Loucy (cell line): ENCODE measurements around the gene ZNF76.

Source experiments
- H2AFZ ChIP-seq: fragments of 200-600 bp; sonication (generic); 2 replicates; pipeline ENCODE4 v1.6.0; 2016; ENCODE audit warnings: antibody characterized with exemption, mild to moderate bottlenecking, low read length, moderate library complexity
- H3F3A ChIP-seq: fragments of 200-600 bp; 2 replicates; pipeline ENCODE4 v1.6.0; 2016; ENCODE audit warnings: antibody characterized with exemption, low read depth, mild to moderate bottlenecking
- H3K27me3 ChIP-seq: fragments of 200-600 bp; sonication (generic); 2 replicates; pipeline ENCODE4 v1.6.1; 2014; ENCODE audit warnings: low read length, mild to moderate bottlenecking; ENCODE audit not compliant: insufficient read depth, poor library complexity, severe bottlenecking
- H3K36me3 ChIP-seq: fragments of 200-600 bp; sonication (generic); 2 replicates; pipeline ENCODE4 v1.6.1; 2016; ENCODE audit warnings: low read length; ENCODE audit not compliant: insufficient read depth
- H3K4me1 ChIP-seq: fragments of 200-600 bp; sonication (generic); 2 replicates; pipeline ENCODE4 v1.5.1; 2014; ENCODE audit warnings: low read length, mild to moderate bottlenecking; ENCODE audit not compliant: insufficient read depth, poor library complexity, severe bottlenecking
- H3K4me2 ChIP-seq: fragments of 200-600 bp; sonication (generic); 2 replicates; pipeline ENCODE4 v1.6.0; 2014; ENCODE audit warnings: antibody characterized with exemption, low read length, low read depth, mild to moderate bottlenecking; ENCODE audit not compliant: poor library complexity, severe bottlenecking
- H3K4me3 ChIP-seq: fragments of 200-600 bp; sonication (generic); 2 replicates; pipeline ENCODE4 v1.5.1; 2014; ENCODE audit warnings: low read length, mild to moderate bottlenecking, mixed read lengths; ENCODE audit not compliant: poor library complexity, severe bottlenecking
- H3K79me2 ChIP-seq: fragments of 200-600 bp; sonication (generic); 2 replicates; pipeline ENCODE4 v1.6.1; 2014; ENCODE audit warnings: low read length; ENCODE audit not compliant: insufficient read depth
- H3K9ac ChIP-seq: fragments of 200-600 bp; sonication (generic); 2 replicates; pipeline ENCODE4 v1.6.0; 2014; ENCODE audit warnings: mild to moderate bottlenecking, low read depth, low read length, moderate library complexity; ENCODE audit not compliant: poor library complexity, severe bottlenecking
- H3K9me2 ChIP-seq: fragments of 200-600 bp; sonication (generic); replicated peaks from 2 replicates; pipeline ENCODE4 v1.6.1; 2016; ENCODE audit warnings: low read depth, low read length, mixed read lengths
- H3K9me3 ChIP-seq: fragments of 200-600 bp; sonication (generic); 2 replicates; pipeline ENCODE4 v1.6.1; 2014; ENCODE audit warnings: mild to moderate bottlenecking, antibody characterized with exemption, low read length, low read depth; ENCODE audit not compliant: insufficient read depth
- H4K20me1 ChIP-seq: fragments of 200-600 bp; sonication (generic); 2 replicates; pipeline ENCODE4 v1.6.0; 2014; ENCODE audit warnings: antibody characterized with exemption, low read length, mild to moderate bottlenecking; ENCODE audit not compliant: insufficient read depth, poor library complexity, severe bottlenecking
- EZH2phosphoT487 ChIP-seq: fragments of 200-600 bp; IDR thresholded peaks from 2 replicates; pipeline ENCODE4 v1.6.1; 2018; ENCODE audit warnings: antibody characterized with exemption, mild to moderate bottlenecking, moderate library complexity, borderline replicate concordance
- TF ChIP-seq, protein P1 (sequence below): fragments of 200-600 bp; sonication (generic); conservative IDR thresholded peaks from 2 replicates; pipeline ENCODE4 v1.5.1; 2014; ENCODE audit warnings: mild to moderate bottlenecking, antibody characterized with exemption, low read length

Gene ZNF76

DNA sequence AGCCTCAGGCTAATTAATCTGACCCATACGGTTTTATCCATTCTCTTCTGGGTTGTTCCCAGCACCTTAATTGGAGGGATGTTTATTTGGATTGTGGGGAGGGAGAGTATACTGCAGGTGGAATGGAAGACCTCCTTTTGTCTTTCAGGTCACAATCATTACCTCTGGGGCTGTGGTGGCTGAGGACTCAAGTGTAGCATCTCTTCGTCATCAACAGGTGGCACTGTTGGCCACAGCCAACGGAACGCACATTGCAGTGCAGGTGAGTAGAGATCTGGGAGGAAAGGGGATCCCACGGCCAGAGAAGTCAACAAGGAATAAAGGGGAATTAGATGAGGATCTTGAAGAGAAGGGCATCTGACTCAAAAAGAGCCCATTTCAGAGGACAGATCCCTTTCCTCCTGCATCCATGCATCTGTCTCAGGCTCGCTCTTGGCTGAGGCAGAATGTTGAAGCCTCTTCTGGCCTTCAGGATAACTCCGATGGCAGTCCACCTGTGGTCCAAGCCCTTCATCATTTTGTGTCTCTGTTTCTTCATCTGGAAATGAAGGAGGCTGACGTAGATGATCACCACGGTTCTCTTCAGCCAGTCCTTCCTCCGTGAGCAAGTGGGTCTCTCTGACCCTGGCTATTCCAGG, 34.9 kb downstream of the ZNF76 start:
- TF ChIP-seq EZH2phosphoT487, result no peak
- TF ChIP-seq, protein P1, sequence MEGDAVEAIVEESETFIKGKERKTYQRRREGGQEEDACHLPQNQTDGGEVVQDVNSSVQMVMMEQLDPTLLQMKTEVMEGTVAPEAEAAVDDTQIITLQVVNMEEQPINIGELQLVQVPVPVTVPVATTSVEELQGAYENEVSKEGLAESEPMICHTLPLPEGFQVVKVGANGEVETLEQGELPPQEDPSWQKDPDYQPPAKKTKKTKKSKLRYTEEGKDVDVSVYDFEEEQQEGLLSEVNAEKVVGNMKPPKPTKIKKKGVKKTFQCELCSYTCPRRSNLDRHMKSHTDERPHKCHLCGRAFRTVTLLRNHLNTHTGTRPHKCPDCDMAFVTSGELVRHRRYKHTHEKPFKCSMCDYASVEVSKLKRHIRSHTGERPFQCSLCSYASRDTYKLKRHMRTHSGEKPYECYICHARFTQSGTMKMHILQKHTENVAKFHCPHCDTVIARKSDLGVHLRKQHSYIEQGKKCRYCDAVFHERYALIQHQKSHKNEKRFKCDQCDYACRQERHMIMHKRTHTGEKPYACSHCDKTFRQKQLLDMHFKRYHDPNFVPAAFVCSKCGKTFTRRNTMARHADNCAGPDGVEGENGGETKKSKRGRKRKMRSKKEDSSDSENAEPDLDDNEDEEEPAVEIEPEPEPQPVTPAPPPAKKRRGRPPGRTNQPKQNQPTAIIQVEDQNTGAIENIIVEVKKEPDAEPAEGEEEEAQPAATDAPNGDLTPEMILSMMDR, result peak; percentile 96
- Histone ChIP-seq H3K4me3 (no peak overlapping the region), H3K9ac (peak overlapping the region; percentile 98), H3K9me2 (no peaks in the 10 kb centered on the region), H2AFZ (no peak overlapping the region), H3K36me3 (peaks cover 17% of the 10 kb centered on the region; the same call in 1 of the 2 replicates), H3K4me1 (peaks cover 44% of the 10 kb centered on the region), H3K4me2 (no peak overlapping the region), H3K27me3 (no peaks in the 10 kb centered on the region), H4K20me1 (no peaks in the 10 kb centered on the region), H3F3A (no peaks in the 10 kb centered on the region), H3K9me3 (no peaks in the 10 kb centered on the region), H3K79me2 (peaks cover 18% of the 10 kb centered on the region)

DNA sequence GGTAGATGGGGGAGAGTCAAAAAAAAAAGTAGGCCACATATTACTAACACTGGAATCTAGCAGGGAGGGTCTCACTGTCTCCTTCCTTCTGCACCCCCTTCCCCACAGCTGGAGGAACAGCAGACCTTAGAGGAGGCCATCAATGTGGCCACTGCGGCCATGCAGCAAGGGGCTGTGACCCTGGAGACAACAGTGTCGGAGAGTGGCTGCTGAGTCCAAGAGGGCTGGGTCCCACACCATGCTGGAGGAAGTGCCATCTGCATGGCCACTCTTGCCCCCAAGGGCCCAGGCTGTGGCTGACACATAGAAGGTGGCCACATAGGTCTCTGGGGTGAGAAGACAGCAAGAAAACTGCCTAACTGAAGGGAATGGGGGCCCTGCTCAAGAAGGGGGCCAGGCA, 35.5 kb downstream of the ZNF76 start:
- no peaks in the 10 kb centered on the region for H3K27me3 ChIP-seq
- H3K4me1 ChIP-seq, result peaks cover 50% of the 10 kb centered on the region
- no peak for TF ChIP-seq EZH2phosphoT487
- TF ChIP-seq, protein P1, result no peak
- H4K20me1 ChIP-seq, result peaks cover 3% of the 10 kb centered on the region
- H3K9me3 ChIP-seq, result no peaks in the 10 kb centered on the region
- H3K36me3 ChIP-seq, result peaks cover 17% of the 10 kb centered on the region; the same call in 1 of the 2 replicates
- peak overlapping the region; percentile 98 for H3K9ac ChIP-seq
- H2AFZ ChIP-seq, result no peak overlapping the region
- peaks cover 24% of the 10 kb centered on the region for H3K79me2 ChIP-seq
- no peaks in the 10 kb centered on the region for H3K9me2 ChIP-seq
- H3K4me2 ChIP-seq, result peak overlapping the region; percentile 10
- no peaks in the 10 kb centered on the region for H3F3A ChIP-seq
- no peak overlapping the region for H3K4me3 ChIP-seq

DNA sequence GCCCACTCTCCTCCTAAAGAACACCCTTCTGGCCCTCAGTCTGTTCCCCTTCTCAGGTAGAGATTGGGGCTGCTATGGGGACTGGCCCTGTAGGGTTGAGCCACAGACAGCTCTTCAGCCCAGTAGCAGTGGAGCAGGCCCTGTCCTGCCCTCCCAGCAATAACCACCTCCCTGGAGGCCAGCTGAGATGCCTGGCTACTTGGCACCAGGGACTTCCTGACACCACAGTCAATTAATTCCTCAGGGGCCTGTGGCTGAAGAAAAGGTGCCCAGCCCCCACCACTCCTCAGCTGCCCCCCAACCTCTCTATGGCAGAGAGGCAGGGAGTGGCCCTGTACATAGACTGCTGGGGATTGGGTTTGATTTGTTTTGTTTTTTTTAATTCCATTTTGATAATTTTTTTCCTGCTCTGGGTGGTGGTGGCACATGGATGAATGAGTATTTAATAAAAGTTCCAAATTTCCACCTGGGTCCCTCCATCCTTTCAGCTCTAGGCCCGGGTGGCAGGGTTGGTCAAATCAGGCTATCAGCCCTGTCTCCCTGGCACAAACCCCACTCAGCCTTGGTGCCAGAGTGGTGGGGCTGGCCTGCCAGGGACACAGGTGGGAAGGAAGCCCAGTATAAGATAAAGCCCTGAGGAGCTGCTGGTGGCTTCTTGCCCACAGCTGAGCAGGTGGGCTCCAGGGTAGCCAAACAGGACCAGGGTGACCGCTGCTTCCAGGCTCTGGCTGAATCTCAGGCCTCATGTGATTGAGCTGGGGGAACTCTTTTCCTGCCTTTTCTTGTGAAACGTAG, 36.2 kb downstream of the ZNF76 start:
- Histone ChIP-seq H3K27me3 (no peaks in the 10 kb centered on the region), H3K4me1 (peaks cover 57% of the 10 kb centered on the region), H3K9ac (peak overlapping the region; percentile 98)

More for the DNA sequence above, 36.2 kb downstream of the ZNF76 start:
- Histone ChIP-seq H3K79me2 (peaks cover 31% of the 10 kb centered on the region), H3K4me3 (no peak overlapping the region), H2AFZ (no peak overlapping the region), H3K9me2 (no peaks in the 10 kb centered on the region), H3K36me3 (peaks cover 11% of the 10 kb centered on the region; the same call in 1 of the 2 replicates), H3K9me3 (no peaks in the 10 kb centered on the region), H4K20me1 (peaks cover 9% of the 10 kb centered on the region), H3F3A (no peaks in the 10 kb centered on the region), H3K4me2 (peak overlapping the region; percentile 10)
- no peak for TF ChIP-seq EZH2phosphoT487
- TF ChIP-seq, protein P1, result no peak
